ENCODE measurements around the gene KIF12. TPM values are rescaled to one million over a fixed set of nuclear protein-coding genes. Genes with fewer than 3 reads are reported as not detected.

The KIF12 gene
- total and polyA plus RNA-seq, 2 donors (not counting 1 experiment from before 2014, with no cell fraction given): not detected

DNA sequence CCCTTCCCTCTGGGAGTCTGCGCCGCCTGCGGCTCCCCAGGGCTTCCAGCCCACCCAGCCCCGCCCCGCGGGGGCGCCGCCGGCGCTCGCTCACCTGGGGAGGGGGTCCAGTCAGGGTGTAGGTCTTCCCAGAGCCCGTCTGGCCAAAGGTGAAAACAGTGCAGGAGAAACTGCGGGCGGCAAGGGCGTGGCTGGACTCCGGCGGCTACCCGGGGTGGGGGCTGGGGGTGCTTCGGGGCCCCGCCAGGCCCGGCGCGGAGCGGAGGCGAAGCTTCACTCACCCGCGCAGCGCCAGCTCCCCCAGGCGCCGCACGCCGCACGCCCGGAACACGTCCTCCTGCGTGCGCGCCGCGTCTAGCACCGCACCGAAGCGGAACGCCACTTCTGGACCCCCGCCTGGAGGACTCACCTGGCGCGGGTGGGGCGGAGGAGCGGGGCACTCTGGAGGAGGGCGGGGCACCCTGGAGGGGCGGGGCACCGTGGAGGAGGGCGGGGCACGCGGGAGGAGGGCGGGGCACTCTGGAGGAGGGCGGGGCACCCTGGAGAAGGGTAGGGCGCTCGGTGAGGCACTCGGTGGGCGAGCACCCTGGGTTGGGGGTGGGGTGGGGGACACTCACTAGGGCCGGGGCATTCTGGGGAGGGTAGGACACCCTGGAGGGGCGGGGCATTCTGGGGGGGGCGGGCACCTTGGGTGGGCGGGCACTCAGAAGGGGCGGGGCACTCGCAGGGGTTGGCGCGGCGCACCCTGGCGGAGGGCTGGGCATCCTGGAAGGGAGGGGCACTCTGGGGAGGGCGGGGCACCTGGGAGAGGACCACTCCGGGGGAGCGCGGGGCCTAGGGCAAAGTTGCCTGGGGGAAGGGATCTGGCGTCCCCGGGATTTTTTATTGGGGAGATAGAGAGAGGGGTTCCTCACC lies 814 bp downstream of the KIF12 start:
- H3K27me3 ChIP-seq (replicated peaks in 1 of 4; ENCODE audit: control extremely low read depth in 1 of 4, control insufficient read depth in 3 of 4, insufficient read depth in 4 of 4, low read length in 3 of 4): peaks cover 0 to 25% (median 5%) of the 10 kb centered on the region in 4 experiments
- 9% methylated on average over 73 of the region's 77 CpGs for WGBS (ENCODE audit: insufficient coverage)
- peaks cover 8% of the 10 kb centered on the region for H3K4me1 Mint-ChIP-seq
- ATAC-seq (ENCODE audit: low read depth) (peak; percentile 65), DNase-seq (peak; percentile 45)
- CTCF ChIA-PET: interaction anchor here (0.5 kb wide), 1 partner anchor 12 kb away, joined by 3 read pairs; no protein-coding TSS in a partner anchor
- no peak overlapping the region for H3K27ac Mint-ChIP-seq
- TF ChIP-seq, protein P1, sequence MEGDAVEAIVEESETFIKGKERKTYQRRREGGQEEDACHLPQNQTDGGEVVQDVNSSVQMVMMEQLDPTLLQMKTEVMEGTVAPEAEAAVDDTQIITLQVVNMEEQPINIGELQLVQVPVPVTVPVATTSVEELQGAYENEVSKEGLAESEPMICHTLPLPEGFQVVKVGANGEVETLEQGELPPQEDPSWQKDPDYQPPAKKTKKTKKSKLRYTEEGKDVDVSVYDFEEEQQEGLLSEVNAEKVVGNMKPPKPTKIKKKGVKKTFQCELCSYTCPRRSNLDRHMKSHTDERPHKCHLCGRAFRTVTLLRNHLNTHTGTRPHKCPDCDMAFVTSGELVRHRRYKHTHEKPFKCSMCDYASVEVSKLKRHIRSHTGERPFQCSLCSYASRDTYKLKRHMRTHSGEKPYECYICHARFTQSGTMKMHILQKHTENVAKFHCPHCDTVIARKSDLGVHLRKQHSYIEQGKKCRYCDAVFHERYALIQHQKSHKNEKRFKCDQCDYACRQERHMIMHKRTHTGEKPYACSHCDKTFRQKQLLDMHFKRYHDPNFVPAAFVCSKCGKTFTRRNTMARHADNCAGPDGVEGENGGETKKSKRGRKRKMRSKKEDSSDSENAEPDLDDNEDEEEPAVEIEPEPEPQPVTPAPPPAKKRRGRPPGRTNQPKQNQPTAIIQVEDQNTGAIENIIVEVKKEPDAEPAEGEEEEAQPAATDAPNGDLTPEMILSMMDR (IDR thresholded peaks at IDR 0.05): no peak
- TF ChIP-seq EZH2 (IDR thresholded peaks at IDR 0.05; ENCODE audit: borderline replicate concordance, insufficient read depth, low read depth, low read length, poor library complexity, severe bottlenecking): no peak
- intact Hi-C loops (cut with micrococcal nuclease): no loop called here
- H3K27me3 Mint-ChIP-seq: peaks cover 41% of the 10 kb centered on the region
- H3K36me3 ChIP-seq (replicated peaks in 1 of 2; ENCODE audit: control extremely low read depth in 1 of 2, control insufficient read depth in 1 of 2, extremely low read depth in 1 of 2, insufficient read depth in 2 of 2, low read length in 1 of 2): no peaks in the 10 kb centered on the region
- H3K9ac ChIP-seq (ENCODE audit: low read length): peak overlapping the region; percentile 35
- H3K4me1 ChIP-seq (ENCODE audit: control insufficient read depth in 2 of 2, insufficient read depth in 2 of 2, low read length in 2 of 2): peaks cover 5 to 6% of the 10 kb centered on the region in 2 donors
- peaks cover 2% of the 10 kb centered on the region for H3K9me3 Mint-ChIP-seq (ENCODE audit: insufficient read depth)
- H3K9me3 ChIP-seq (ENCODE audit: control extremely low read depth in 1 of 3, control insufficient read depth in 2 of 3, insufficient read depth in 1 of 3, low read length in 2 of 3): peaks cover 0 to 14% (median 0%) of the 10 kb centered on the region in 3 donors
- H3K4me3 Mint-ChIP-seq: peak overlapping the region; percentile 64
- peak overlapping the region; percentile 51 for H2AFZ ChIP-seq (ENCODE audit: insufficient read depth, low read depth, low read length, poor library complexity, severe bottlenecking)
- H3K4me3 ChIP-seq (ENCODE audit: control extremely low read depth in 1 of 5, extremely low read depth in 1 of 5, insufficient read depth in 1 of 5, low read depth in 2 of 5, low read length in 4 of 5): peak overlapping the region in 3 of 5 experiments; percentile 35 to 46 (median 38)
- H3K79me2 ChIP-seq (ENCODE audit: control insufficient read depth, insufficient read depth, low read length): no peaks in the 10 kb centered on the region
- POLR2A ChIA-PET: no interaction called here
- H3K4me2 ChIP-seq (replicated peaks; ENCODE audit: low read depth, low read length, poor library complexity, severe bottlenecking): peak overlapping the region; percentile 74
- no peak overlapping the region for H3K27ac ChIP-seq (ENCODE audit: low read length in 2 of 2)
- no peaks in the 10 kb centered on the region for H4K20me1 ChIP-seq (ENCODE audit: control insufficient read depth, insufficient read depth, low read length, poor library complexity, severe bottlenecking)

- Mint-ChIP-seq H3K4me3 (peak overlapping the region; percentile 64), H3K9me3 (ENCODE audit: insufficient read depth) (peaks cover 2% of the 10 kb centered on the region), H3K27ac (no peak overlapping the region), H3K4me1 (peaks cover 8% of the 10 kb centered on the region), H3K27me3 (peaks cover 41% of the 10 kb centered on the region)
- Histone ChIP-seq H3K9me3 (ENCODE audit: control extremely low read depth in 1 of 3, control insufficient read depth in 2 of 3, insufficient read depth in 1 of 3, low read length in 2 of 3) (peaks cover 0 to 14% (median 0%) of the 10 kb centered on the region in 3 donors), H3K27ac (ENCODE audit: low read length in 2 of 2) (no peak overlapping the region), H3K36me3 (replicated peaks in 1 of 2; ENCODE audit: control extremely low read depth in 1 of 2, control insufficient read depth in 1 of 2, extremely low read depth in 1 of 2, insufficient read depth in 2 of 2, low read length in 1 of 2) (no peaks in the 10 kb centered on the region), H3K4me2 (replicated peaks; ENCODE audit: low read depth, low read length, poor library complexity, severe bottlenecking) (peak overlapping the region; percentile 74), H3K4me1 (ENCODE audit: control insufficient read depth in 2 of 2, insufficient read depth in 2 of 2, low read length in 2 of 2) (peaks cover 5 to 6% of the 10 kb centered on the region in 2 donors), H2AFZ (ENCODE audit: insufficient read depth, low read depth, low read length, poor library complexity, severe bottlenecking) (peak overlapping the region; percentile 51), H3K27me3 (replicated peaks in 1 of 4; ENCODE audit: control extremely low read depth in 1 of 4, control insufficient read depth in 3 of 4, insufficient read depth in 4 of 4, low read length in 3 of 4) (peaks cover 0 to 25% (median 5%) of the 10 kb centered on the region in 4 experiments), H4K20me1 (ENCODE audit: control insufficient read depth, insufficient read depth, low read length, poor library complexity, severe bottlenecking) (no peaks in the 10 kb centered on the region), H3K79me2 (ENCODE audit: control insufficient read depth, insufficient read depth, low read length) (no peaks in the 10 kb centered on the region), H3K4me3 (ENCODE audit: control extremely low read depth in 1 of 5, extremely low read depth in 1 of 5, insufficient read depth in 1 of 5, low read depth in 2 of 5, low read length in 4 of 5) (peak overlapping the region in 3 of 5 experiments; percentile 35 to 46 (median 38)), H3K9ac (ENCODE audit: low read length) (peak overlapping the region; percentile 35)
- DNase-seq (no peak), ATAC-seq (ENCODE audit: low read depth) (no peak)
- intact Hi-C loops (cut with micrococcal nuclease): no loop called here
- TF ChIP-seq, protein P1 (IDR thresholded peaks at IDR 0.05): no peak
- TF ChIP-seq EZH2 (IDR thresholded peaks at IDR 0.05; ENCODE audit: borderline replicate concordance, insufficient read depth, low read depth, low read length, poor library complexity, severe bottlenecking): no peak
- CTCF ChIA-PET: no interaction called here
- POLR2A ChIA-PET: no interaction called here
- WGBS (ENCODE audit: insufficient coverage): 26% methylated on average over 18 of the region's 18 CpGs
These were observed 1.5 kb downstream of the KIF12 start for GRCh38 chr9:114097613-114098020.
